ENCODE measurements around the gene SND1.

GRCh38 chr7:128120976-128121490, 469.0 kb downstream of the SND1 start:
- TF ChIP-seq CTCF (IDR thresholded peaks at IDR 0.05) (no peak), EZH2 (IDR thresholded peaks at IDR 0.05; ENCODE audit: borderline replicate concordance, insufficient read depth, low read depth, low read length, poor library complexity, severe bottlenecking) (no peak)

Measured in B cell (primary cell).